Type B pancreatic cell (in vitro differentiated cells): ENCODE data around the gene KRTAP1-3. TPM values are rescaled to one million over a fixed set of nuclear protein-coding genes. Genes with fewer than 3 reads are reported as not detected.
"Not testable (repeated sequence)": the region's sequence is repeated elsewhere in the genome, so short reads cannot be mapped to it uniquely, and the experiment has no call there.

ENCODE experiments used
- DNase-seq: peaks from one replicate; pipeline ENCODE4 v3.0.0; 2021; ENCODE audit warnings: mixed read lengths; ENCODE audit not compliant: unreplicated experiment; ENCODE audit errors: extremely low spot score
- H3K27ac Mint-ChIP-seq: 2 replicates; pipeline ENCODE4 v1.8.0; 2021; ENCODE audit warnings: mild to moderate bottlenecking, mixed read lengths
- H3K27me3 Mint-ChIP-seq: 2 replicates; pipeline ENCODE4 v1.8.0; 2021; ENCODE audit warnings: mixed read lengths
- H3K36me3 Mint-ChIP-seq: 2 replicates; pipeline ENCODE4 v1.8.0; 2021; ENCODE audit warnings: mixed read lengths
- H3K4me1 Mint-ChIP-seq: one replicate; pipeline ENCODE4 v1.8.0; 2021; ENCODE audit warnings: mixed read lengths; ENCODE audit not compliant: unreplicated experiment
- H3K4me3 Mint-ChIP-seq: 2 replicates; pipeline ENCODE4 v1.8.0; 2021; ENCODE audit warnings: mild to moderate bottlenecking, mixed read lengths
- H3K9me3 Mint-ChIP-seq: 2 replicates; pipeline ENCODE4 v1.8.0; 2021; ENCODE audit warnings: mixed read lengths
- CTCF ChIP-seq: fragments of 200-600 bp; sonication (generic); conservative IDR thresholded peaks from 2 replicates; pipeline ENCODE4 v1.5.0; 2021; ENCODE audit warnings: antibody characterized with exemption, mild to moderate bottlenecking
- total RNA-seq: library from RNA; stranded (reverse); gene quantifications from 2 replicates; pipeline ENCODE4 v1.2.1, GENCODE V29; 2021; ENCODE audit warnings: low replicate concordance

The KRTAP1-3 gene
- total RNA-seq, 1 donor from 2014 or later = not detected

- H3K4me1 Mint-ChIP-seq = peaks cover 21% of the 10 kb centered on the region
- no peaks in the 10 kb centered on the region for H3K9me3 Mint-ChIP-seq
- no peak for TF ChIP-seq CTCF
- H3K36me3 Mint-ChIP-seq = no peaks in the 10 kb centered on the region
- no peak overlapping the region for H3K4me3 Mint-ChIP-seq
- no peaks in the 10 kb centered on the region for H3K27me3 Mint-ChIP-seq
- peak overlapping the region; percentile 38 for H3K27ac Mint-ChIP-seq
- DNase-seq = no peak
Observed at GRCh38 chr17:41009301-41009760, 25.3 kb downstream of the KRTAP1-3 start.

GRCh38 chr17:41008811-41009210, 25.9 kb downstream of the KRTAP1-3 start, which contains the start of gene KRTAP3-1:
TSS of gene KRTAP3-1 (minus strand) at chr17:41009128. CDS start at chr17:41009074, 54 bp downstream.
- Mint-ChIP-seq H3K4me1 (peaks cover 21% of the 10 kb centered on the region), H3K9me3 (no peaks in the 10 kb centered on the region), H3K27ac (peak within 1 kb of the TSS; percentile 38), H3K36me3 (no peaks in the 10 kb centered on the region), H3K4me3 (no peak within 1 kb of the TSS), H3K27me3 (no peaks in the 10 kb centered on the region)
- DNase-seq = no peak
- TF ChIP-seq CTCF = no peak

GRCh38 chr17:41004397-41004796, 30.3 kb downstream of the KRTAP1-3 start:
- no peak for DNase-seq
- peaks cover 4% of the 10 kb centered on the region for H3K9me3 Mint-ChIP-seq
- TF ChIP-seq CTCF = no peak
- H3K27ac Mint-ChIP-seq = no peak overlapping the region
- H3K4me1 Mint-ChIP-seq = peaks cover 12% of the 10 kb centered on the region
- H3K27me3 Mint-ChIP-seq = no peaks in the 10 kb centered on the region
- H3K4me3 Mint-ChIP-seq = no peak overlapping the region
- no peaks in the 10 kb centered on the region for H3K36me3 Mint-ChIP-seq

- TF ChIP-seq CTCF = no peak
- no peak for DNase-seq
- H3K9me3 Mint-ChIP-seq = peaks cover 4% of the 10 kb centered on the region
- H3K27me3 Mint-ChIP-seq = no peaks in the 10 kb centered on the region
- H3K36me3 Mint-ChIP-seq = no peaks in the 10 kb centered on the region
- H3K27ac Mint-ChIP-seq = no peak overlapping the region
- H3K4me1 Mint-ChIP-seq = peaks cover 7% of the 10 kb centered on the region
- H3K4me3 Mint-ChIP-seq = no peak overlapping the region
Observed at GRCh38 chr17:41003926-41004325, 30.7 kb downstream of the KRTAP1-3 start.

GRCh38 chr17:41002814-41003213, 31.9 kb downstream of the KRTAP1-3 start:
- H3K27me3 Mint-ChIP-seq = no peaks in the 10 kb centered on the region
- H3K27ac Mint-ChIP-seq = no peak overlapping the region
- DNase-seq = no peak
- TF ChIP-seq CTCF = no peak
- H3K4me1 Mint-ChIP-seq = peaks cover 4% of the 10 kb centered on the region
- peaks cover 4% of the 10 kb centered on the region for H3K9me3 Mint-ChIP-seq
- no peak overlapping the region for H3K4me3 Mint-ChIP-seq
- H3K36me3 Mint-ChIP-seq = no peaks in the 10 kb centered on the region

- Mint-ChIP-seq H3K27me3 (no peaks in the 10 kb centered on the region), H3K4me3 (no peak overlapping the region), H3K4me1 (peaks cover 4% of the 10 kb centered on the region), H3K27ac (no peak overlapping the region), H3K36me3 (no peaks in the 10 kb centered on the region), H3K9me3 (peaks cover 4% of the 10 kb centered on the region)
- TF ChIP-seq CTCF = no peak
- DNase-seq = no peak
Observed at GRCh38 chr17:41001795-41002194, 32.9 kb downstream of the KRTAP1-3 start.

GRCh38 chr17:40999563-40999962, 35.1 kb downstream of the KRTAP1-3 start, which contains the start of gene KRTAP3-2:
TSS of gene KRTAP3-2 (minus strand) at chr17:40999906. CDS start at chr17:40999853, 53 bp downstream.
- not testable (repeated sequence) for H3K9me3 Mint-ChIP-seq

More at GRCh38 chr17:40999563-40999962, 35.1 kb downstream of the KRTAP1-3 start, which contains the start of gene KRTAP3-2:
- H3K4me1 Mint-ChIP-seq, H3K27ac Mint-ChIP-seq, DNase-seq, H3K36me3 Mint-ChIP-seq, H3K27me3 Mint-ChIP-seq, H3K4me3 Mint-ChIP-seq: not testable (repeated sequence)
